WTC11 (cell line): Measurements from ENCODE around the gene FA2H. TPM values are rescaled to one million over a fixed set of nuclear protein-coding genes. Genes with fewer than 3 reads are reported as not detected.

Experiments used
- ATAC-seq: fragments of 200-7000 bp; cut with Tn5 transposase; 2 replicates; pipeline ENCODE4 v1.10.0; 2021; ENCODE audit warnings: mild to moderate bottlenecking, moderate library complexity
- CTCF ChIA-PET: fragments of 300-600 bp; sonication (Branson Sonifier 250); formaldehyde crosslinking; loops from one replicate; lab custom pipeline; 2021; ENCODE audit warnings: antibody characterized with exemption; lab: Charles Lee
- POLR2A ChIA-PET: fragments of 350-600 bp; sonication (Branson Sonifier 250); formaldehyde crosslinking; loops from one replicate; lab custom pipeline; 2021; ENCODE audit warnings: antibody characterized with exemption; lab: Charles Lee
- DNase-seq: peaks from one replicate; pipeline ENCODE4 v3.0.0; 2021; ENCODE audit warnings: low spot score
- H3K27ac Mint-ChIP-seq: 2 replicates; pipeline ENCODE4 v1.8.0; 2021; ENCODE audit warnings: mixed read lengths
- H3K27me3 Mint-ChIP-seq: 2 replicates; pipeline ENCODE4 v1.8.0; 2021; ENCODE audit warnings: low read depth, mild to moderate bottlenecking, moderate library complexity, mixed read lengths
- H3K36me3 Mint-ChIP-seq: 2 replicates; pipeline ENCODE4 v1.8.0; 2021; ENCODE audit warnings: mixed read lengths
- H3K4me1 Mint-ChIP-seq: 2 replicates; pipeline ENCODE4 v1.8.0; 2022; ENCODE audit warnings: mixed read lengths
- H3K4me3 Mint-ChIP-seq: 2 replicates; pipeline ENCODE4 v1.8.0; 2021; ENCODE audit warnings: mild to moderate bottlenecking, moderate library complexity, mixed read lengths
- H3K9me3 Mint-ChIP-seq: 2 replicates; pipeline ENCODE4 v1.8.0; 2021; ENCODE audit warnings: mixed read lengths
- CREB1 ChIP-seq: sonication (generic); formaldehyde crosslinking; IDR thresholded peaks from 2 replicates; pipeline ENCODE4 v1.8.0; 2023; ENCODE audit warnings: mild to moderate bottlenecking, missing genetic modification reagents
- CREM ChIP-seq: sonication (generic); formaldehyde crosslinking; IDR thresholded peaks from 2 replicates; pipeline ENCODE4 v1.8.1; 2022; ENCODE audit warnings: mild to moderate bottlenecking, missing genetic modification reagents, moderate library complexity
- FOXJ3 ChIP-seq: sonication (generic); formaldehyde crosslinking; IDR thresholded peaks from 2 replicates; pipeline ENCODE4 v1.9.0; 2021; ENCODE audit warnings: missing genetic modification reagents, mild to moderate bottlenecking, borderline replicate concordance
- GABPB1 ChIP-seq: sonication (generic); formaldehyde crosslinking; IDR thresholded peaks from 2 replicates; pipeline ENCODE4 v1.8.1; 2023; ENCODE audit warnings: mild to moderate bottlenecking, missing genetic modification reagents
- GRHL2 ChIP-seq: fragments of 250-450 bp; sonication (Bioruptor Pico); IDR thresholded peaks from 2 replicates; pipeline ENCODE4 v1.8.0; 2022; ENCODE audit warnings: mild to moderate bottlenecking, moderate library complexity; ENCODE audit not compliant: insufficient replicate concordance, severe bottlenecking
- HMGA2 ChIP-seq: fragments of 250-450 bp; sonication (Bioruptor Pico); IDR thresholded peaks from 2 replicates; pipeline ENCODE4 v1.4.0; 2021; ENCODE audit warnings: mild to moderate bottlenecking, moderate library complexity
- IRF2 ChIP-seq: sonication (generic); formaldehyde crosslinking; IDR thresholded peaks from 2 replicates; pipeline ENCODE4 v1.8.0; 2022; ENCODE audit warnings: low read depth, missing genetic modification reagents, borderline replicate concordance
- NFATC4 ChIP-seq: fragments of 250-450 bp; sonication (Bioruptor Pico); IDR thresholded peaks from 2 replicates; pipeline ENCODE4 v1.9.0; 2021; ENCODE audit warnings: mild to moderate bottlenecking
- NFYB ChIP-seq: sonication (generic); formaldehyde crosslinking; conservative IDR thresholded peaks from 2 replicates; pipeline ENCODE4 v1.8.0; 2022; ENCODE audit warnings: low read depth, missing genetic modification reagents
- OVOL2 ChIP-seq: fragments of 250-450 bp; sonication (Bioruptor Pico); IDR thresholded peaks from 2 replicates; pipeline ENCODE4 v1.9.0; 2021; ENCODE audit warnings: mild to moderate bottlenecking, borderline replicate concordance
- SMAD4 ChIP-seq: sonication (generic); formaldehyde crosslinking; IDR thresholded peaks from 2 replicates; pipeline ENCODE4 v1.8.0; 2022; ENCODE audit warnings: mild to moderate bottlenecking, missing genetic modification reagents
- TP53 ChIP-seq: sonication (generic); formaldehyde crosslinking; IDR thresholded peaks from 2 replicates; pipeline ENCODE4 v1.8.1; 2023; ENCODE audit warnings: mild to moderate bottlenecking, missing genetic modification reagents
- ZBTB21 ChIP-seq: sonication (generic); formaldehyde crosslinking; IDR thresholded peaks from 2 replicates; pipeline ENCODE4 v1.8.1; 2023; ENCODE audit warnings: mild to moderate bottlenecking, missing genetic modification reagents, borderline replicate concordance
- ZNF232 ChIP-seq: sonication (generic); formaldehyde crosslinking; IDR thresholded peaks from 2 replicates; pipeline ENCODE4 v1.8.0; 2022; ENCODE audit warnings: mild to moderate bottlenecking, missing genetic modification reagents
- ZNF396 ChIP-seq: fragments of 250-450 bp; sonication (Bioruptor Pico); IDR thresholded peaks from 2 replicates; pipeline ENCODE4 v1.8.0; 2021; ENCODE audit warnings: mild to moderate bottlenecking, moderate library complexity, borderline replicate concordance
- total RNA-seq: library from RNA; stranded (reverse); gene quantifications from 3 replicates; pipeline ENCODE4 v1.2.3, GENCODE V29; 2021
- TF ChIP-seq, protein P1 (sequence below): sonication (generic); formaldehyde crosslinking; IDR thresholded peaks from 2 replicates; pipeline ENCODE4 v1.8.0; 2022; ENCODE audit warnings: mild to moderate bottlenecking, missing genetic modification reagents
- TF ChIP-seq, protein P2 (sequence below): fragments of 250-450 bp; sonication (Bioruptor Pico); IDR thresholded peaks from 2 replicates; pipeline ENCODE4 v1.8.0; 2021; ENCODE audit warnings: mild to moderate bottlenecking
- TF ChIP-seq, protein P3 (sequence below): sonication (generic); formaldehyde crosslinking; conservative IDR thresholded peaks from 2 replicates; pipeline ENCODE4 v1.8.1; 2023; ENCODE audit warnings: mild to moderate bottlenecking, low read depth, missing genetic modification reagents, moderate library complexity
- TF ChIP-seq, protein P4 (sequence below): fragments of 250-450 bp; sonication (Bioruptor Pico); IDR thresholded peaks from 2 replicates; pipeline ENCODE4 v1.9.0; 2021; ENCODE audit warnings: mild to moderate bottlenecking, borderline replicate concordance
- TF ChIP-seq, protein P5 (sequence below): sonication (generic); formaldehyde crosslinking; IDR thresholded peaks from 2 replicates; pipeline ENCODE4 v1.8.0; 2022; ENCODE audit warnings: missing genetic modification reagents
- TF ChIP-seq, protein P6 (sequence below): fragments of 250-450 bp; sonication (Bioruptor Pico); IDR thresholded peaks from 2 replicates; pipeline ENCODE4 v1.9.0; 2021; ENCODE audit warnings: mild to moderate bottlenecking

FA2H gene
- total RNA-seq, 1 experiment from 2014 or later = 10.9 TPM

DNA sequence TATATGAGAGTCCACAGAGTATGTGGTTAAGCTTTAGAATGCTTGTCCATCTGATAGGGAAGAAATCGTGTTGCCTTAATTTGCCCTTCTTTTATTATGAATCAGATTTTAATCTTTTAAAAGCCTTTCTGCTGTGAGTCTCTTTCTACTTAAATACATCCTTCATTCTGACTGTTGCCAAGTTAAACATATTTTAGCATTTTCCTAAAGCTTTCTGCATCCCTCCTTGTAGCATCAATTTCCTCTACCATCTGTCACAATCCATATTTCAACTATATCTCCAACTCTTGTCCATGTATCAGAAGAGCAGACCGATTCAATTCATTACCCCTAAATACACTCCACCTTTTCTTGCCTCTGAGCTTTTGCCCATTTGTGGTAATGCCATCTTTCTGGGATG is 20.5 kb upstream of the FA2H start:
- Mint-ChIP-seq H3K4me3 (no peak overlapping the region), H3K27ac (no peak overlapping the region), H3K27me3 (no peaks in the 10 kb centered on the region), H3K4me1 (peaks cover 4% of the 10 kb centered on the region; the same call in 1 of the 2 replicates), H3K36me3 (peaks cover 22% of the 10 kb centered on the region), H3K9me3 (peaks cover 39% of the 10 kb centered on the region)
- DNase-seq (no peak), ATAC-seq (no peak)
- TF ChIP-seq, protein P1, sequence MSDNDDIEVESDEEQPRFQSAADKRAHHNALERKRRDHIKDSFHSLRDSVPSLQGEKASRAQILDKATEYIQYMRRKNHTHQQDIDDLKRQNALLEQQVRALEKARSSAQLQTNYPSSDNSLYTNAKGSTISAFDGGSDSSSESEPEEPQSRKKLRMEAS (CRISPR knock-in tag) = no peak
- TF ChIP-seq TP53 (no peak), NFYB (no peak), IRF2 (CRISPR knock-in tag) (no peak), FOXJ3 (CRISPR knock-in tag) (no peak), GRHL2 (CRISPR knock-in tag) (no peak), NFATC4 (CRISPR knock-in tag) (no peak), CREB1 (CRISPR knock-in tag) (no peak), ZNF396 (no peak), GABPB1 (CRISPR knock-in tag) (no peak)
- TF ChIP-seq, protein P2, sequence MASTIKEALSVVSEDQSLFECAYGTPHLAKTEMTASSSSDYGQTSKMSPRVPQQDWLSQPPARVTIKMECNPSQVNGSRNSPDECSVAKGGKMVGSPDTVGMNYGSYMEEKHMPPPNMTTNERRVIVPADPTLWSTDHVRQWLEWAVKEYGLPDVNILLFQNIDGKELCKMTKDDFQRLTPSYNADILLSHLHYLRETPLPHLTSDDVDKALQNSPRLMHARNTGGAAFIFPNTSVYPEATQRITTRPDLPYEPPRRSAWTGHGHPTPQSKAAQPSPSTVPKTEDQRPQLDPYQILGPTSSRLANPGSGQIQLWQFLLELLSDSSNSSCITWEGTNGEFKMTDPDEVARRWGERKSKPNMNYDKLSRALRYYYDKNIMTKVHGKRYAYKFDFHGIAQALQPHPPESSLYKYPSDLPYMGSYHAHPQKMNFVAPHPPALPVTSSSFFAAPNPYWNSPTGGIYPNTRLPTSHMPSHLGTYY = no peak
- CTCF ChIA-PET = interaction anchor here (0.9 kb wide), 1 partner anchor 21 kb away, joined by 4 read pairs; no protein-coding TSS in a partner anchor
- POLR2A ChIA-PET = no interaction called here

DNA sequence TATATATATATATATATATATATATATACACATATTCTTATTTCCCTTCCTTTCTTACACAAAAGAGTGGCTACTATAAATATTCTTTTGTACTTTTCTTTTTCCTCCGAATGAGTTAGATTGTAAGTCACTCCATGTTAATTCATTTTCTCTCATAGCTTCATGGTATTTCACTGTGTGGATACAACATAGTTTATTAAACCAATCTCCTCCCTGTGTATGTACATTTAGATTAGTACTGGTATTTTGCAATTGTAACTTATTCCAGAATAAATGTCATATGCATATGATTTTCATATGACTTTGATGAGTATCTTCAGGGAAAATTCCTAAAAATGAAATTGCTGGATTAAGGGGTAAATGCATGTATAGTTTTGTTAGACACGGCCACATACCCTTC is 20.0 kb upstream of the FA2H start:
- peaks cover 22% of the 10 kb centered on the region for H3K36me3 Mint-ChIP-seq
- DNase-seq = no peak
- no peak overlapping the region for H3K27ac Mint-ChIP-seq
- TF ChIP-seq ZNF232 (CRISPR knock-in tag) = no peak
- TF ChIP-seq SMAD4 = no peak
- no peak for TF ChIP-seq OVOL2 (CRISPR knock-in tag)
- no peak for TF ChIP-seq CREM (CRISPR knock-in tag)
- TF ChIP-seq HMGA2 = no peak
- TF ChIP-seq, protein P3, sequence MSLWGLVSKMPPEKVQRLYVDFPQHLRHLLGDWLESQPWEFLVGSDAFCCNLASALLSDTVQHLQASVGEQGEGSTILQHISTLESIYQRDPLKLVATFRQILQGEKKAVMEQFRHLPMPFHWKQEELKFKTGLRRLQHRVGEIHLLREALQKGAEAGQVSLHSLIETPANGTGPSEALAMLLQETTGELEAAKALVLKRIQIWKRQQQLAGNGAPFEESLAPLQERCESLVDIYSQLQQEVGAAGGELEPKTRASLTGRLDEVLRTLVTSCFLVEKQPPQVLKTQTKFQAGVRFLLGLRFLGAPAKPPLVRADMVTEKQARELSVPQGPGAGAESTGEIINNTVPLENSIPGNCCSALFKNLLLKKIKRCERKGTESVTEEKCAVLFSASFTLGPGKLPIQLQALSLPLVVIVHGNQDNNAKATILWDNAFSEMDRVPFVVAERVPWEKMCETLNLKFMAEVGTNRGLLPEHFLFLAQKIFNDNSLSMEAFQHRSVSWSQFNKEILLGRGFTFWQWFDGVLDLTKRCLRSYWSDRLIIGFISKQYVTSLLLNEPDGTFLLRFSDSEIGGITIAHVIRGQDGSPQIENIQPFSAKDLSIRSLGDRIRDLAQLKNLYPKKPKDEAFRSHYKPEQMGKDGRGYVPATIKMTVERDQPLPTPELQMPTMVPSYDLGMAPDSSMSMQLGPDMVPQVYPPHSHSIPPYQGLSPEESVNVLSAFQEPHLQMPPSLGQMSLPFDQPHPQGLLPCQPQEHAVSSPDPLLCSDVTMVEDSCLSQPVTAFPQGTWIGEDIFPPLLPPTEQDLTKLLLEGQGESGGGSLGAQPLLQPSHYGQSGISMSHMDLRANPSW (CRISPR knock-in tag) = no peak
- no peak overlapping the region for H3K4me3 Mint-ChIP-seq
- peaks cover 4% of the 10 kb centered on the region; the same call in 1 of the 2 replicates for H3K4me1 Mint-ChIP-seq
- ATAC-seq = no peak
- ChIA-PET CTCF (no interaction called here), POLR2A (no interaction called here)
- H3K27me3 Mint-ChIP-seq = no peaks in the 10 kb centered on the region
- H3K9me3 Mint-ChIP-seq = peaks cover 40% of the 10 kb centered on the region

DNA sequence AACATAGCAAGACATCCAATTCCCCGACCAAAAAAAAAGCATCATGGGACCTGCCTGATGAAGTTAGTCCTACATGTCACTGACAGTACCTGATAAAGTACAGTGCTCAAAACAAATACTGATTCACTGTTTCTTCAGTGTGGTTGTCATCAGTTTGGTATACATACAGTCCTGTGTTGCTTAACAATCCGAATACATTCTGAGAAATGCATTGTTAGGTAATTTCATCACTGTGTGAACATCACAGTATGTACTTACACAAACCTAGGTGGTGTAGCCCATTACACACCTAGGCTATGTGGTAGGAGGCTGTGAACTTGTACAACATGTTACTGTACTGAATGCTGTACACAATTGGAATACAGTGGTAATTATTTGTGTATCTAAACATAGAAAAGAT is 19.0 kb upstream of the FA2H start:
- H3K9me3 Mint-ChIP-seq = peaks cover 40% of the 10 kb centered on the region
- CTCF ChIA-PET = no interaction called here
- H3K4me3 Mint-ChIP-seq = no peak overlapping the region
- H3K27me3 Mint-ChIP-seq = no peaks in the 10 kb centered on the region
- no peak overlapping the region for H3K27ac Mint-ChIP-seq
- DNase-seq (no peak), ATAC-seq (no peak)
- POLR2A ChIA-PET = no interaction called here
- H3K36me3 Mint-ChIP-seq = peaks cover 22% of the 10 kb centered on the region
- H3K4me1 Mint-ChIP-seq = peaks cover 2% of the 10 kb centered on the region; the same call in 1 of the 2 replicates
- TF ChIP-seq, protein P4, sequence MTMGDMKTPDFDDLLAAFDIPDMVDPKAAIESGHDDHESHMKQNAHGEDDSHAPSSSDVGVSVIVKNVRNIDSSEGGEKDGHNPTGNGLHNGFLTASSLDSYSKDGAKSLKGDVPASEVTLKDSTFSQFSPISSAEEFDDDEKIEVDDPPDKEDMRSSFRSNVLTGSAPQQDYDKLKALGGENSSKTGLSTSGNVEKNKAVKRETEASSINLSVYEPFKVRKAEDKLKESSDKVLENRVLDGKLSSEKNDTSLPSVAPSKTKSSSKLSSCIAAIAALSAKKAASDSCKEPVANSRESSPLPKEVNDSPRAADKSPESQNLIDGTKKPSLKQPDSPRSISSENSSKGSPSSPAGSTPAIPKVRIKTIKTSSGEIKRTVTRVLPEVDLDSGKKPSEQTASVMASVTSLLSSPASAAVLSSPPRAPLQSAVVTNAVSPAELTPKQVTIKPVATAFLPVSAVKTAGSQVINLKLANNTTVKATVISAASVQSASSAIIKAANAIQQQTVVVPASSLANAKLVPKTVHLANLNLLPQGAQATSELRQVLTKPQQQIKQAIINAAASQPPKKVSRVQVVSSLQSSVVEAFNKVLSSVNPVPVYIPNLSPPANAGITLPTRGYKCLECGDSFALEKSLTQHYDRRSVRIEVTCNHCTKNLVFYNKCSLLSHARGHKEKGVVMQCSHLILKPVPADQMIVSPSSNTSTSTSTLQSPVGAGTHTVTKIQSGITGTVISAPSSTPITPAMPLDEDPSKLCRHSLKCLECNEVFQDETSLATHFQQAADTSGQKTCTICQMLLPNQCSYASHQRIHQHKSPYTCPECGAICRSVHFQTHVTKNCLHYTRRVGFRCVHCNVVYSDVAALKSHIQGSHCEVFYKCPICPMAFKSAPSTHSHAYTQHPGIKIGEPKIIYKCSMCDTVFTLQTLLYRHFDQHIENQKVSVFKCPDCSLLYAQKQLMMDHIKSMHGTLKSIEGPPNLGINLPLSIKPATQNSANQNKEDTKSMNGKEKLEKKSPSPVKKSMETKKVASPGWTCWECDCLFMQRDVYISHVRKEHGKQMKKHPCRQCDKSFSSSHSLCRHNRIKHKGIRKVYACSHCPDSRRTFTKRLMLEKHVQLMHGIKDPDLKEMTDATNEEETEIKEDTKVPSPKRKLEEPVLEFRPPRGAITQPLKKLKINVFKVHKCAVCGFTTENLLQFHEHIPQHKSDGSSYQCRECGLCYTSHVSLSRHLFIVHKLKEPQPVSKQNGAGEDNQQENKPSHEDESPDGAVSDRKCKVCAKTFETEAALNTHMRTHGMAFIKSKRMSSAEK (CRISPR knock-in tag) = no peak
- TF ChIP-seq, protein P5, sequence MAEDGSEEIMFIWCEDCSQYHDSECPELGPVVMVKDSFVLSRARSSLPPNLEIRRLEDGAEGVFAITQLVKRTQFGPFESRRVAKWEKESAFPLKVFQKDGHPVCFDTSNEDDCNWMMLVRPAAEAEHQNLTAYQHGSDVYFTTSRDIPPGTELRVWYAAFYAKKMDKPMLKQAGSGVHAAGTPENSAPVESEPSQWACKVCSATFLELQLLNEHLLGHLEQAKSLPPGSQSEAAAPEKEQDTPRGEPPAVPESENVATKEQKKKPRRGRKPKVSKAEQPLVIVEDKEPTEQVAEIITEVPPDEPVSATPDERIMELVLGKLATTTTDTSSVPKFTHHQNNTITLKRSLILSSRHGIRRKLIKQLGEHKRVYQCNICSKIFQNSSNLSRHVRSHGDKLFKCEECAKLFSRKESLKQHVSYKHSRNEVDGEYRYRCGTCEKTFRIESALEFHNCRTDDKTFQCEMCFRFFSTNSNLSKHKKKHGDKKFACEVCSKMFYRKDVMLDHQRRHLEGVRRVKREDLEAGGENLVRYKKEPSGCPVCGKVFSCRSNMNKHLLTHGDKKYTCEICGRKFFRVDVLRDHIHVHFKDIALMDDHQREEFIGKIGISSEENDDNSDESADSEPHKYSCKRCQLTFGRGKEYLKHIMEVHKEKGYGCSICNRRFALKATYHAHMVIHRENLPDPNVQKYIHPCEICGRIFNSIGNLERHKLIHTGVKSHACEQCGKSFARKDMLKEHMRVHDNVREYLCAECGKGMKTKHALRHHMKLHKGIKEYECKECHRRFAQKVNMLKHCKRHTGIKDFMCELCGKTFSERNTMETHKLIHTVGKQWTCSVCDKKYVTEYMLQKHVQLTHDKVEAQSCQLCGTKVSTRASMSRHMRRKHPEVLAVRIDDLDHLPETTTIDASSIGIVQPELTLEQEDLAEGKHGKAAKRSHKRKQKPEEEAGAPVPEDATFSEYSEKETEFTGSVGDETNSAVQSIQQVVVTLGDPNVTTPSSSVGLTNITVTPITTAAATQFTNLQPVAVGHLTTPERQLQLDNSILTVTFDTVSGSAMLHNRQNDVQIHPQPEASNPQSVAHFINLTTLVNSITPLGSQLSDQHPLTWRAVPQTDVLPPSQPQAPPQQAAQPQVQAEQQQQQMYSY (CRISPR knock-in tag) = no peak
- TF ChIP-seq HMGA2 (no peak), ZNF396 (no peak), CREB1 (CRISPR knock-in tag) (no peak), ZBTB21 (no peak)
- TF ChIP-seq, protein P6, sequence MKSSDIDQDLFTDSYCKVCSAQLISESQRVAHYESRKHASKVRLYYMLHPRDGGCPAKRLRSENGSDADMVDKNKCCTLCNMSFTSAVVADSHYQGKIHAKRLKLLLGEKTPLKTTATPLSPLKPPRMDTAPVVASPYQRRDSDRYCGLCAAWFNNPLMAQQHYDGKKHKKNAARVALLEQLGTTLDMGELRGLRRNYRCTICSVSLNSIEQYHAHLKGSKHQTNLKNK = no peak
